Keratinocyte (primary cell): ENCODE measurements around the gene GOSR1.

Experiments
- EZH2 ChIP-seq: IDR thresholded peaks from one replicate; pipeline ENCODE4 v1.6.1; 2012; ENCODE audit warnings: inconsistent platforms, mild to moderate bottlenecking, low read length, moderate library complexity
- TF ChIP-seq, protein P1 (sequence below), 3 experiments: IDR thresholded peaks in 1 of 3; conservative IDR thresholded peaks in 1 of 3; optimal IDR thresholded peaks in 1 of 3; 2 replicates in 2 of 3; 3 replicates in 1 of 3; pipeline versions ENCODE3 to v1.5.1; 2011; ENCODE audit warnings: low read length in 3 of 3, mild to moderate bottlenecking in 3 of 3, moderate library complexity in 2 of 3, control low read depth in 1 of 3, inconsistent platforms in 1 of 3; ENCODE audit not compliant: insufficient read depth in 2 of 3; ENCODE audit errors: extremely low read depth in 1 of 3

DNA sequence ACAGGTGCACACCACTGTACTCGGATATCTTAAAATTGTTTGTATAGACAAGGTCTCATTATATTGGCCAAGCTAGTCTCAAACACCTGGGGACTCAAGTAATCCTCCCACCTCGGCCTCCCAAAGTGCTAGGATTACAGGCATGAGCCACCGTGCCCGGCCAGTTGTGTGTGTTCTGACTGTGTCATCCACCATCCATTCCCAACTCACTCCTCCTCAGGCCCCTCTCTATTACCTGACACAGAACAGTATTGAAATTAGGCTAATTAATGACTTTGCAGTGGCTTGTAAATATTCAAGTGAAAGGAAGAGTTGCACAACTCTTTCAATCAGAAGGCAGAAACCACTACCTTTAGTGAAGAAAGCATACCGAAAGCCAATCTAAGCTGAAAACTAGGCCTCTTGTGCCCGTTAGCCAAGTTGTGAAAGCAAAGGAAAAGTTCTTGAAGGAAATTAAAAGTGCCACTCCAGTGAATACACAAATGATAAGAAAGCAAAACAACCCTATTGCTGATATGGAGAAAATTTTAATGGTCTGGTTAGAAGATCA is 28.7 kb downstream of the GOSR1 start:
- TF ChIP-seq, protein P1, sequence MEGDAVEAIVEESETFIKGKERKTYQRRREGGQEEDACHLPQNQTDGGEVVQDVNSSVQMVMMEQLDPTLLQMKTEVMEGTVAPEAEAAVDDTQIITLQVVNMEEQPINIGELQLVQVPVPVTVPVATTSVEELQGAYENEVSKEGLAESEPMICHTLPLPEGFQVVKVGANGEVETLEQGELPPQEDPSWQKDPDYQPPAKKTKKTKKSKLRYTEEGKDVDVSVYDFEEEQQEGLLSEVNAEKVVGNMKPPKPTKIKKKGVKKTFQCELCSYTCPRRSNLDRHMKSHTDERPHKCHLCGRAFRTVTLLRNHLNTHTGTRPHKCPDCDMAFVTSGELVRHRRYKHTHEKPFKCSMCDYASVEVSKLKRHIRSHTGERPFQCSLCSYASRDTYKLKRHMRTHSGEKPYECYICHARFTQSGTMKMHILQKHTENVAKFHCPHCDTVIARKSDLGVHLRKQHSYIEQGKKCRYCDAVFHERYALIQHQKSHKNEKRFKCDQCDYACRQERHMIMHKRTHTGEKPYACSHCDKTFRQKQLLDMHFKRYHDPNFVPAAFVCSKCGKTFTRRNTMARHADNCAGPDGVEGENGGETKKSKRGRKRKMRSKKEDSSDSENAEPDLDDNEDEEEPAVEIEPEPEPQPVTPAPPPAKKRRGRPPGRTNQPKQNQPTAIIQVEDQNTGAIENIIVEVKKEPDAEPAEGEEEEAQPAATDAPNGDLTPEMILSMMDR (optimal IDR thresholded peaks at IDR 0.05 in 1 of 3, IDR thresholded peaks at IDR 0.05 in 1 of 3, conservative IDR thresholded peaks at IDR 0.05 in 1 of 3; ENCODE audit: extremely low read depth in 1 of 3, insufficient read depth in 2 of 3, low read length in 3 of 3), result no peak
- TF ChIP-seq EZH2, result no peak
